Skeletal muscle tissue (tissue), 5 donors: ENCODE measurements around the gene C5orf22. TPM values are rescaled to one million over a fixed set of nuclear protein-coding genes. Genes with fewer than 3 reads are reported as not detected.
"Not testable (repeated sequence)": the region's sequence is repeated elsewhere in the genome, so short reads cannot be mapped to it uniquely, and the experiment has no call there.

ENCODE experiments used
- H3K27ac ChIP-seq: one replicate; pipeline ENCODE4 v1.7.0; 2013; ENCODE audit warnings: mild to moderate bottlenecking, low read depth, low read length, inconsistent platforms
- H3K27me3 ChIP-seq, 3 donors: one replicate each; pipeline ENCODE4 v1.7.0; 2013; ENCODE audit warnings: low read length in 3 of 3; ENCODE audit not compliant: control insufficient read depth in 3 of 3, insufficient read depth in 3 of 3
- H3K36me3 ChIP-seq, 3 donors: one replicate each; pipeline ENCODE4 v1.7.0; 2013; ENCODE audit warnings: low read length in 3 of 3; ENCODE audit not compliant: control insufficient read depth in 3 of 3, insufficient read depth in 3 of 3
- H3K4me1 ChIP-seq, 3 donors: one replicate each; pipeline ENCODE4 v1.7.0; 2013; ENCODE audit warnings: low read length in 3 of 3, mild to moderate bottlenecking in 3 of 3; ENCODE audit not compliant: control insufficient read depth in 3 of 3, insufficient read depth in 3 of 3
- H3K4me3 ChIP-seq, 3 donors: one replicate each; pipeline ENCODE4 v1.7.0; 2013; ENCODE audit warnings: low read length in 3 of 3
- H3K9ac ChIP-seq, 3 donors: one replicate each; pipeline ENCODE4 v1.7.0; 2013; ENCODE audit warnings: low read length in 3 of 3, mild to moderate bottlenecking in 3 of 3, moderate library complexity in 2 of 3, low read depth in 1 of 3
- H3K9me3 ChIP-seq, 3 donors: one replicate each; pipeline ENCODE4 v1.7.0; 2013; ENCODE audit warnings: low read length in 3 of 3; ENCODE audit not compliant: control insufficient read depth in 3 of 3
- small RNA-seq: library from RNA; depleted of rRNA; stranded (forward); fragments of <200 nt; gene quantifications from one replicate; pipeline ENCODE3, GENCODE V24; 2014
- total RNA-seq: library from RNA; depleted of rRNA; stranded (reverse); fragments of >200 nt; gene quantifications from one replicate; pipeline ENCODE4 v1.2.3, GENCODE V29; 2014
- donor health status: Osteomylitis.

Gene C5orf22
- total RNA-seq, 1 donor from 2014 or later, result 13.0 TPM

- Histone ChIP-seq H3K4me1 (no peaks in the 10 kb centered on the region), H3K4me3 (no peak overlapping the region), H3K36me3 (no peaks in the 10 kb centered on the region), H3K9ac (no peak overlapping the region), H3K27ac (no peak overlapping the region), H3K9me3 (no peaks in the 10 kb centered on the region), H3K27me3 (no peaks in the 10 kb centered on the region)
These were observed 55.4 kb downstream of the C5orf22 start for GRCh38 chr5:31587546-31587945.

GRCh38 chr5:31593665-31594064 is 61.6 kb downstream of the C5orf22 start:
- H3K9ac ChIP-seq, result no peak overlapping the region
- H3K9me3 ChIP-seq, result no peaks in the 10 kb centered on the region
- peaks cover 0 to 4% (median 0%) of the 10 kb centered on the region in 3 donors for H3K27me3 ChIP-seq
- no peaks in the 10 kb centered on the region for H3K36me3 ChIP-seq
- H3K4me1 ChIP-seq, result no peaks in the 10 kb centered on the region
- no peak overlapping the region for H3K27ac ChIP-seq
- no peak overlapping the region for H3K4me3 ChIP-seq

- H3K4me1 ChIP-seq, result no peaks in the 10 kb centered on the region
- H3K9ac ChIP-seq, result no peak overlapping the region
- no peaks in the 10 kb centered on the region for H3K36me3 ChIP-seq
- H3K9me3 ChIP-seq, result no peaks in the 10 kb centered on the region
- H3K4me3 ChIP-seq, result no peak overlapping the region
- no peak overlapping the region for H3K27ac ChIP-seq
- peaks cover 0 to 4% (median 0%) of the 10 kb centered on the region in 3 donors for H3K27me3 ChIP-seq
These were observed 64.3 kb downstream of the C5orf22 start for GRCh38 chr5:31596354-31596753.

DNA sequence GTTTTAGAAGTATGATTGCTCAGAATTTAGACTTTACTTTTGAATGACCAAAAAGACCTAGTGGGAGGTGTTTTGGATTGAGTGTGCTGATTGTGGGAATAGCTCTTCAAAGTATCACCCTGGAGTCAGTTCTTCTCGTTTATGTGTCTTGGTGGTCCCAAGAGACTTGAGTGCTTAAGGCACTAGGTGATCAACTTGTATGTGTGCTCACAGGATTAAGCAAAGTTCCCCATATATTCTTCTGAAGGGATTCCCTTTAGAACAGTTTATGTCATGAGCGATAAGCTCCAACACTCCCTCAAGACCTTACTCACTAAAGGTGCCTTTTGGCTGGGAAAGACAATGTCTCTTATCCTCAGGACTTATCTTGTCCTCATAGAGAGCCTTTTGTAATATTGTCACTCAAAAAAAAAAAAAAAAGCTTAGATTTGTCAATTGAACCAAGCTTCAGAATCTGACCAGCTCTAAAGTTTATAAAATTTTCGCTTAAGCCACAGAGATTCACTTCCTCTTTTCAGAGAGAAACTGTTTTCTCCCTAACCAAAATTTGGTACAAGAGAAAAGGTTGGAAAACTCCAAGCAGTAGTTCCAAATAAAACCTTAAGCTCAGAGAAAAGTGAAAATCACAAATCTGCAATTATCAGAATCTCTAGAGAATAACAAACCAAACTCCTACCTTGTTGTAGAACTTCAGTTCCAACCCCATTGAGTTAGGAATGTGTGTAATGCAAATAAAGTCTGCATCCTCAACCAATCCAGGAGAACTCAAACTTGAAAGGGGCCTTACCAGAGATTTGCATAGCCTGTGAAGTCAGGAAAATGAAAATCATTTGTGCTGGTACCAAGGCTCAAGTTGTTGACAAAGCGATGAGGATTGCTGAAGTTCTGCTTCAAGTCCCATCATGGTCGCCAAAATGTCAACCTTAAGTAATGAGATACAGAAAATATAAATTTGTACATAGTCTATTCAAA is 66.8 kb downstream of the C5orf22 start:
- Histone ChIP-seq H3K36me3 (no peaks in the 10 kb centered on the region), H3K4me1 (no peaks in the 10 kb centered on the region), H3K9me3 (no peaks in the 10 kb centered on the region), H3K27ac (no peak overlapping the region), H3K9ac (no peak overlapping the region), H3K27me3 (peaks cover 0 to 2% (median 0%) of the 10 kb centered on the region in 3 donors), H3K4me3 (no peak overlapping the region)

DNA sequence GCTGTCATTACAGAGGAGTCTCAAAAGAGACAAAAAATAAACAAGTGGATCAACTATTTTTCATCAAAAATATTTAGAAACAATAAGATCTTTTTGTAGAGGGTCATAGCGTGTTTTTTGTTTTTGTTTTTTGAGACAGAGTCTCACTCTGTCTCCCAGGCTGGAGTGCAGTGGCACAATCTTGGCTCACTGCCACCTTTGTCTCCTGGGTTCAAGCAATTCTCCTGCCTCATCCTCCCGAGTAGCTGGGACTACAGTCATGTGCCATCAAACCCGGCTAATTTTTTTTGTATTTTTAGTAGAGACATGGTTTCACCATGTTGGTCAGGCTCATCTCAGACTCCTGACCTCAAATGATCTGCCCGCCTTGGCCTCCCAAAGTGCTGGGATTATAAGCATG is 70.2 kb downstream of the C5orf22 start:
- not testable (repeated sequence) for H3K4me3 ChIP-seq, H3K9me3 ChIP-seq, H3K27me3 ChIP-seq, H3K9ac ChIP-seq, H3K4me1 ChIP-seq, H3K27ac ChIP-seq, H3K36me3 ChIP-seq

DNA sequence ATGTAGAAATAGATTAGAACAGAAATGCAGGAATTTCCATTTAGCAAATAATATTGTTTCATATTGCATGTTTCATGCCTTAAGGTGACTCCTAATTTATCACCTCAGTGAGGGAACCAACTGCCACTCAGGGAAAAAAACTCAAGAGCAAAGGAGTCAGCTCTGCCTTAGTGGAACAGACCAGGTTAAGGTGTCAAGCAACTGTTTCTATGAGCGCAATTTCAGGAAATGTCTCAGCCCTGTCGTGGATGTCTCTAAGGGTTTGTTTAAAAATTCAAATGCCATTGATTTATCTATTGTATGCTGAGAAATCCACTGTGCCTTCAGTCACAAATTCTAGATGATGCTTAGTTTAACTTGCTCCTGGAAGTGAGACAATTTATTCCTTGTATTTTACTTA is 72.1 kb downstream of the C5orf22 start:
- H3K9ac ChIP-seq, result no peak overlapping the region

DNA sequence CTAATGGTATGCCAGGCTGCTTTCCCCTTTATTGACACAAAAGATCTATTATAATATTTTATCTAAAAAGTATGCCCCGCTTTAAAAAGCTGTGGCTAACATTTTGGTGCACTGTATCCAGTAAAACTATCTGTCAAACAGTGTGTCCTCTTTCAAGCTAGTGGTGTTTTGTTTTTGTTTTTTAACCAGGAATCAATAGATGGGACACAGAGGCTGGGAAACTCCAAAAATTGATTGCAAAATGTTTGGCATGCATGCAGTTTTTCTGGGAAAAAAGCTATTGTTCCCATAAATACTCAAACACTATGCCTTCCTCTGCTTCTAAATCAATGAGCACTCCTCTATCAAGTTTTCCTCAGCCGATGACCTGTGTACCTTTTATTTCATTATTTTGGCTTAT is 72.5 kb downstream of the C5orf22 start:
- no peak overlapping the region for H3K9ac ChIP-seq
- no peaks in the 10 kb centered on the region for H3K9me3 ChIP-seq
- no peak overlapping the region for H3K4me3 ChIP-seq
- no peaks in the 10 kb centered on the region for H3K4me1 ChIP-seq
- no peaks in the 10 kb centered on the region for H3K27me3 ChIP-seq
- H3K27ac ChIP-seq, result no peak overlapping the region
- no peaks in the 10 kb centered on the region for H3K36me3 ChIP-seq

More for the DNA sequence above, 72.1 kb downstream of the C5orf22 start:
- no peak overlapping the region for H3K27ac ChIP-seq
- H3K36me3 ChIP-seq, result no peaks in the 10 kb centered on the region
- H3K9me3 ChIP-seq, result no peaks in the 10 kb centered on the region
- H3K4me1 ChIP-seq, result no peaks in the 10 kb centered on the region
- no peak overlapping the region for H3K4me3 ChIP-seq
- H3K27me3 ChIP-seq, result no peaks in the 10 kb centered on the region

Small RNA genes lying within 50 kb of the gene (small RNA-seq; reads per million reads assigned to genes)
- not detected for gene RF00019
- not detected for gene RNU6-363P

Other genes with a start within 250 kb of the C5orf22 start
- 67.3 TPM for gene DROSHA, start 208 bp upstream of the C5orf22 start, total RNA-seq
- 2.6 TPM for gene PDZD2, start 106.8 kb downstream of the C5orf22 start, total RNA-seq